HEK293 (cell line): Measurements from ENCODE around the gene LRRTM4.

Experiments
- BCL6B ChIP-seq: fragments of 450-650 bp; formaldehyde crosslinking; IDR thresholded peaks from 2 replicates; pipeline ENCODE4 v1.5.1; 2017; ENCODE audit warnings: missing biosample characterization, missing genetic modification characterization
- CTCF ChIP-seq: fragments of 450-650 bp; formaldehyde crosslinking; IDR thresholded peaks from 2 replicates; pipeline ENCODE4 v1.5.1; 2016; ENCODE audit warnings: missing biosample characterization, missing genetic modification characterization
- KLF9 ChIP-seq: fragments of 450-650 bp; formaldehyde crosslinking; IDR thresholded peaks from 2 replicates; pipeline ENCODE4 v1.5.1; 2016; ENCODE audit warnings: missing biosample characterization, missing genetic modification characterization, low read depth
- ZBTB7A ChIP-seq: fragments of 450-650 bp; formaldehyde crosslinking; IDR thresholded peaks from 2 replicates; pipeline ENCODE4 v1.5.1; 2016; ENCODE audit warnings: low read depth, missing biosample characterization, missing genetic modification characterization
- ZFP69B ChIP-seq: fragments of 450-650 bp; formaldehyde crosslinking; IDR thresholded peaks from 2 replicates; pipeline ENCODE4 v1.5.1; 2016; ENCODE audit warnings: missing biosample characterization, missing genetic modification characterization
- ZNF140 ChIP-seq: fragments of 450-650 bp; formaldehyde crosslinking; IDR thresholded peaks from 2 replicates; pipeline ENCODE4 v1.5.1; 2016; ENCODE audit warnings: missing biosample characterization, missing genetic modification characterization
- ZNF449 ChIP-seq: fragments of 450-650 bp; formaldehyde crosslinking; IDR thresholded peaks from 2 replicates; pipeline ENCODE4 v1.5.1; 2017; ENCODE audit warnings: missing biosample characterization, mild to moderate bottlenecking, missing genetic modification characterization, moderate library complexity
- ZSCAN18 ChIP-seq: fragments of 450-650 bp; formaldehyde crosslinking; IDR thresholded peaks from 2 replicates; pipeline ENCODE4 v1.5.1; 2016; ENCODE audit warnings: missing biosample characterization, missing genetic modification characterization

GRCh38 chr2:77479895-77480294 is 42.3 kb downstream of the LRRTM4 start:
- TF ChIP-seq BCL6B (tag by site-specific recombination) (no peak), CTCF (tag by site-specific recombination) (no peak), ZBTB7A (tag by site-specific recombination) (no peak), ZNF140 (tag by site-specific recombination) (no peak), ZFP69B (tag by site-specific recombination) (no peak), ZNF449 (tag by site-specific recombination) (no peak), KLF9 (tag by site-specific recombination) (no peak), ZSCAN18 (tag by site-specific recombination) (no peak)
